HepG2 (cell line): ENCODE data around the gene TMED9. TPM values are rescaled to one million over a fixed set of nuclear protein-coding genes. Genes with fewer than 3 reads are reported as not detected.
A peak's percentile ranks its signal among the peaks of the same experiment; 100 is the strongest.

ENCODE experiments used
- ARNT2 ChIP-seq: sonication (generic); formaldehyde crosslinking; IDR thresholded peaks from 2 replicates; pipeline ENCODE4 v1.8.0; 2022; ENCODE audit warnings: mild to moderate bottlenecking, low read depth, missing genetic modification reagents, moderate library complexity
- ATM ChIP-seq: fragments of 450-650 bp; IDR thresholded peaks from 2 replicates; pipeline ENCODE4 v1.7.1; 2017; ENCODE audit warnings: mild to moderate bottlenecking, borderline replicate concordance
- BRD4 ChIP-seq: sonication (generic); formaldehyde crosslinking; IDR thresholded peaks from 2 replicates; pipeline ENCODE4 v1.4.0; 2020; ENCODE audit warnings: missing genetic modification reagents
- ELF3 ChIP-seq: IDR thresholded peaks from 2 replicates; pipeline ENCODE4 v1.6.1; 2016; ENCODE audit warnings: missing genetic modification reagents, missing compliant biosample characterization
- HMG20B ChIP-seq: conservative IDR thresholded peaks from 2 replicates; pipeline ENCODE4 v1.6.1; 2016; ENCODE audit warnings: missing genetic modification reagents, missing compliant biosample characterization
- IRF2 ChIP-seq: IDR thresholded peaks from 2 replicates; pipeline ENCODE4 v1.6.1; 2018; ENCODE audit warnings: missing genetic modification reagents, missing compliant biosample characterization
- KDM4B ChIP-seq: sonication (generic); formaldehyde crosslinking; IDR thresholded peaks from 2 replicates; pipeline ENCODE4 v1.4.0; 2020; ENCODE audit warnings: missing genetic modification reagents
- NFIC ChIP-seq: IDR thresholded peaks from 2 replicates; pipeline ENCODE4 v1.6.1; 2012; ENCODE audit warnings: mild to moderate bottlenecking, low read length, inconsistent platforms
- NR2F2 ChIP-seq: IDR thresholded peaks from 2 replicates; pipeline ENCODE4 v1.6.1; 2012; ENCODE audit warnings: low read depth, inconsistent platforms, borderline replicate concordance
- POLR2AphosphoS5 ChIP-seq: IDR thresholded peaks from 2 replicates; pipeline ENCODE4 v1.6.1; 2012; ENCODE audit warnings: low read depth, low read length
- RBFOX2 ChIP-seq: fragments of 200-400 bp; formaldehyde crosslinking; IDR thresholded peaks from 2 replicates; pipeline ENCODE4 v1.6.1; 2017; ENCODE audit warnings: low read depth, mild to moderate bottlenecking, low read length
- RFX1 ChIP-seq: fragments of 450-650 bp; IDR thresholded peaks from 2 replicates; pipeline ENCODE4 v1.6.1; 2017
- RFX3 ChIP-seq: IDR thresholded peaks from 2 replicates; pipeline ENCODE4 v1.6.1; 2016; ENCODE audit warnings: missing biosample characterization, missing genetic modification reagents
- SUZ12 ChIP-seq: fragments of 150-350 bp; IDR thresholded peaks from 2 replicates; pipeline ENCODE4 v1.6.1; 2014; ENCODE audit warnings: low read depth, low read length
- ZFYVE20 ChIP-seq: sonication (generic); formaldehyde crosslinking; IDR thresholded peaks from 2 replicates; pipeline ENCODE4 v1.8.0; 2023; ENCODE audit warnings: low read depth, mild to moderate bottlenecking, moderate library complexity, missing genetic modification reagents, borderline replicate concordance
- ZKSCAN5 ChIP-seq: sonication (generic); formaldehyde crosslinking; IDR thresholded peaks from 2 replicates; pipeline ENCODE4 v1.5.1; 2020; ENCODE audit warnings: mild to moderate bottlenecking, missing genetic modification reagents
- ZNF251 ChIP-seq: sonication (generic); formaldehyde crosslinking; IDR thresholded peaks from 2 replicates; pipeline ENCODE4 v1.9.0; 2021; ENCODE audit warnings: mild to moderate bottlenecking, missing genetic modification reagents
- ZNF383 ChIP-seq: sonication (generic); formaldehyde crosslinking; IDR thresholded peaks from 2 replicates; pipeline ENCODE4 v1.4.0; 2020; ENCODE audit warnings: missing genetic modification reagents, mild to moderate bottlenecking, borderline replicate concordance
- ZNF510 ChIP-seq: sonication (generic); formaldehyde crosslinking; IDR thresholded peaks from 2 replicates; pipeline ENCODE4 v1.4.0; 2020; ENCODE audit warnings: low read depth, mild to moderate bottlenecking, missing genetic modification reagents
- ZNF660 ChIP-seq: sonication (generic); formaldehyde crosslinking; IDR thresholded peaks from 2 replicates; pipeline ENCODE4 v1.5.1; 2020; ENCODE audit warnings: mild to moderate bottlenecking, low read depth, missing genetic modification reagents, borderline replicate concordance
- ZNF749 ChIP-seq: sonication (generic); formaldehyde crosslinking; IDR thresholded peaks from 2 replicates; pipeline ENCODE4 v1.8.0; 2022; ENCODE audit warnings: mild to moderate bottlenecking, missing genetic modification reagents, moderate library complexity, borderline replicate concordance
- ZNF790 ChIP-seq: sonication (generic); formaldehyde crosslinking; IDR thresholded peaks from 2 replicates; pipeline ENCODE4 v1.8.0; 2022; ENCODE audit warnings: missing genetic modification reagents, mild to moderate bottlenecking, borderline replicate concordance
- ZNF841 ChIP-seq: sonication (generic); formaldehyde crosslinking; IDR thresholded peaks from 2 replicates; pipeline ENCODE4 v1.8.1; 2023; ENCODE audit warnings: missing genetic modification reagents, borderline replicate concordance
- ZSCAN25 ChIP-seq: sonication (generic); formaldehyde crosslinking; IDR thresholded peaks from 2 replicates; pipeline ENCODE4 v1.8.0; 2022; ENCODE audit warnings: mild to moderate bottlenecking, missing genetic modification reagents
- polyA plus RNA-seq, 8 experiments: library from polyadenylated mRNA; depleted of rRNA in 3 of 8; stranded (reverse) in 7 of 8; unstranded in 1 of 8; fragments of >200 nt; fragmentation: Illumina TruSeq in 4 of 8; extraction: Trizol in 4 of 8; gene quantifications; 2 replicates each; pipeline versions ENCODE4 v1.2.1 to v1.2.3, GENCODE V29; 2011 to 2016; ENCODE audit warnings: low read depth in 4 of 8, missing spikeins in 1 of 8, mixed read lengths in 1 of 8; ENCODE audit not compliant: insufficient read depth in 1 of 8
- total RNA-seq, 5 experiments: library from RNA; depleted of rRNA; stranded (reverse); fragments of >200 nt; fragmentation: Illumina TruSeq; extraction: Trizol; gene quantifications; 2 replicates each; pipeline ENCODE4 v1.2.3, GENCODE V29; 2016; ENCODE audit warnings: low read depth in 1 of 5
- TF ChIP-seq, protein P1 (sequence below): sonication (generic); formaldehyde crosslinking; IDR thresholded peaks from 2 replicates; pipeline ENCODE4 v1.4.0; 2020; ENCODE audit warnings: missing genetic modification reagents
- TF ChIP-seq, protein P2 (sequence below): sonication (generic); formaldehyde crosslinking; IDR thresholded peaks from 2 replicates; pipeline ENCODE4 v1.4.0; 2020; ENCODE audit warnings: missing genetic modification reagents, borderline replicate concordance
- TF ChIP-seq, protein P3 (sequence below): sonication (generic); formaldehyde crosslinking; IDR thresholded peaks from 2 replicates; pipeline ENCODE4 v1.5.0; 2020; ENCODE audit warnings: mild to moderate bottlenecking, missing genetic modification reagents

TMED9 gene
- total and polyA plus RNA-seq, 2 of the 13 experiments (the other 11 are each of a cell fraction or from before 2014, with no cell fraction given): 161 to 350 TPM

DNA sequence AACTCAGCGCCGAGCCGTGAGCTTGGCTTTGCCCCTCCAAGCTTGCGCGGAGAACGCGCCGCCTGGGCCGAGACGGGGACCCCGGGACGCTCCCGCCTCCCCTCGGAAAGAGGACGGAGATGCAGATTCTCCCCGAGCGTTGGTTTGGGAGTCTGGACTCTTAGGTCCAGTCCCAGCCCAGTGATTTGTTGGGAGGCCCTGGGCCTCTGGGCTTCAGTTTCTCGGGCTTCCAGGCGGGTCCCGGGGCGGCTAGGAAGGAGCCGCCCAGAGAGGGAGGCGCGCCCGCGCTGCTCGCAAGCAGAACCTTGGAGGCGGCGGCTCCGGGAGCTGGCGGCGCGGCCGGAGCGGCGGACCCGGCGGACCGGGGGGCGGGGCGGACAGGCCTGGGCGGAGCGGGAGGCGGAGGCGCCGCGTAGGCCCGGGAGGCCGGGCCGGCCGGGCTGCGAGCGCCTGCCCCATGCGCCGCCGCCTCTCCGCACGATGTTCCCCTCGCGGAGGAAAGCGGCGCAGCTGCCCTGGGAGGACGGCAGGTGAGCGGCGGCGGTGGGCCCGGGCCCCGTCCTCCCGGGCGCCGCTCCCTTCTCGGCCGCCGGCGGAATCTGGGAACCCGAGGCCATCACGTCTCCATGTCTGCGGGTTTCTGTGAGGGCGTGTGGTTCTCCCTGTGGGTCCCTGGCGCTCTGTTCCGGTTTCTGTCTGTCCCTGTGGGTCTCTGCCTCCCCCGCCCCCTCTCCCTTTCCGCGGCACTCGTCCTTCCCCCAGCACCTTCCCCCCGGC is 7.9 kb downstream of the TMED9 start, which contains the start of gene B4GALT7 (continued):
- TF ChIP-seq, protein P1, sequence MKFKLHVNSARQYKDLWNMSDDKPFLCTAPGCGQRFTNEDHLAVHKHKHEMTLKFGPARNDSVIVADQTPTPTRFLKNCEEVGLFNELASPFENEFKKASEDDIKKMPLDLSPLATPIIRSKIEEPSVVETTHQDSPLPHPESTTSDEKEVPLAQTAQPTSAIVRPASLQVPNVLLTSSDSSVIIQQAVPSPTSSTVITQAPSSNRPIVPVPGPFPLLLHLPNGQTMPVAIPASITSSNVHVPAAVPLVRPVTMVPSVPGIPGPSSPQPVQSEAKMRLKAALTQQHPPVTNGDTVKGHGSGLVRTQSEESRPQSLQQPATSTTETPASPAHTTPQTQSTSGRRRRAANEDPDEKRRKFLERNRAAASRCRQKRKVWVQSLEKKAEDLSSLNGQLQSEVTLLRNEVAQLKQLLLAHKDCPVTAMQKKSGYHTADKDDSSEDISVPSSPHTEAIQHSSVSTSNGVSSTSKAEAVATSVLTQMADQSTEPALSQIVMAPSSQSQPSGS (CRISPR knock-in tag): no peak
- no peak for TF ChIP-seq ATM
- TF ChIP-seq ZNF749 (CRISPR knock-in tag): no peak
- 0 out of 2 replicates have a peak, but pooled peaks have one; percentile 58 for TF ChIP-seq ZNF510 (CRISPR knock-in tag)
- TF ChIP-seq ELF3 (CRISPR knock-in tag): peak; percentile 25; the same call in 1 of the 2 replicates
- TF ChIP-seq ZFYVE20 (CRISPR knock-in tag): no peak
- peak; percentile 50; the same call in 1 of the 2 replicates for TF ChIP-seq BRD4 (CRISPR knock-in tag)
- TF ChIP-seq ZNF790 (CRISPR knock-in tag): peak; percentile 79; the same call in 1 of the 2 replicates
- TF ChIP-seq POLR2AphosphoS5: peak; percentile 57; the same call in 1 of the 2 replicates
- peak; percentile 78; the same call in 1 of the 2 replicates for TF ChIP-seq IRF2 (CRISPR knock-in tag)
- TF ChIP-seq, protein P2, sequence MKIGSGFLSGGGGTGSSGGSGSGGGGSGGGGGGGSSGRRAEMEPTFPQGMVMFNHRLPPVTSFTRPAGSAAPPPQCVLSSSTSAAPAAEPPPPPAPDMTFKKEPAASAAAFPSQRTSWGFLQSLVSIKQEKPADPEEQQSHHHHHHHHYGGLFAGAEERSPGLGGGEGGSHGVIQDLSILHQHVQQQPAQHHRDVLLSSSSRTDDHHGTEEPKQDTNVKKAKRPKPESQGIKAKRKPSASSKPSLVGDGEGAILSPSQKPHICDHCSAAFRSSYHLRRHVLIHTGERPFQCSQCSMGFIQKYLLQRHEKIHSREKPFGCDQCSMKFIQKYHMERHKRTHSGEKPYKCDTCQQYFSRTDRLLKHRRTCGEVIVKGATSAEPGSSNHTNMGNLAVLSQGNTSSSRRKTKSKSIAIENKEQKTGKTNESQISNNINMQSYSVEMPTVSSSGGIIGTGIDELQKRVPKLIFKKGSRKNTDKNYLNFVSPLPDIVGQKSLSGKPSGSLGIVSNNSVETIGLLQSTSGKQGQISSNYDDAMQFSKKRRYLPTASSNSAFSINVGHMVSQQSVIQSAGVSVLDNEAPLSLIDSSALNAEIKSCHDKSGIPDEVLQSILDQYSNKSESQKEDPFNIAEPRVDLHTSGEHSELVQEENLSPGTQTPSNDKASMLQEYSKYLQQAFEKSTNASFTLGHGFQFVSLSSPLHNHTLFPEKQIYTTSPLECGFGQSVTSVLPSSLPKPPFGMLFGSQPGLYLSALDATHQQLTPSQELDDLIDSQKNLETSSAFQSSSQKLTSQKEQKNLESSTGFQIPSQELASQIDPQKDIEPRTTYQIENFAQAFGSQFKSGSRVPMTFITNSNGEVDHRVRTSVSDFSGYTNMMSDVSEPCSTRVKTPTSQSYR (CRISPR knock-in tag): no peak
- TF ChIP-seq, protein P3, sequence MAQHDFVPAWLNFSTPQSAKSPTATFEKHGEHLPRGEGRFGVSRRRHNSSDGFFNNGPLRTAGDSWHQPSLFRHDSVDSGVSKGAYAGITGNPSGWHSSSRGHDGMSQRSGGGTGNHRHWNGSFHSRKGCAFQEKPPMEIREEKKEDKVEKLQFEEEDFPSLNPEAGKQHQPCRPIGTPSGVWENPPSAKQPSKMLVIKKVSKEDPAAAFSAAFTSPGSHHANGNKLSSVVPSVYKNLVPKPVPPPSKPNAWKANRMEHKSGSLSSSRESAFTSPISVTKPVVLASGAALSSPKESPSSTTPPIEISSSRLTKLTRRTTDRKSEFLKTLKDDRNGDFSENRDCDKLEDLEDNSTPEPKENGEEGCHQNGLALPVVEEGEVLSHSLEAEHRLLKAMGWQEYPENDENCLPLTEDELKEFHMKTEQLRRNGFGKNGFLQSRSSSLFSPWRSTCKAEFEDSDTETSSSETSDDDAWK (CRISPR knock-in tag): no peak
- TF ChIP-seq ZKSCAN5 (CRISPR knock-in tag): no peak
- TF ChIP-seq ZNF841 (CRISPR knock-in tag): no peak
- peak; percentile 82 for TF ChIP-seq RBFOX2
- TF ChIP-seq ZNF660 (CRISPR knock-in tag): no peak
- no peak for TF ChIP-seq ZNF251 (CRISPR knock-in tag)
- peak; percentile 48; the same call in 1 of the 2 replicates for TF ChIP-seq NR2F2
- TF ChIP-seq KDM4B (CRISPR knock-in tag): no peak
- TF ChIP-seq ZNF383 (CRISPR knock-in tag): no peak
- TF ChIP-seq ZSCAN25 (CRISPR knock-in tag): no peak
- TF ChIP-seq NFIC: no peak
- no peak for TF ChIP-seq RFX1
- TF ChIP-seq HMG20B (CRISPR knock-in tag): no peak
- no peak for TF ChIP-seq RFX3 (CRISPR knock-in tag)
- peak; percentile 81; the same call in 1 of the 2 replicates for TF ChIP-seq ARNT2 (CRISPR knock-in tag)
- TF ChIP-seq SUZ12: no peak
